ENCODE results near the gene GDI1. TPM values are rescaled to one million over a fixed set of nuclear protein-coding genes. Genes with fewer than 3 reads are reported as not detected.

GDI1 gene
- total and polyA plus RNA-seq, 10 of the 15 experiments (the other 5 are each of a cell fraction or from before 2014, with no cell fraction given), result 0.92 to 102 (median 49.6) TPM

GRCh38 chrX:154482786-154483185 is 45.8 kb downstream of the GDI1 start:
- no peak overlapping the region for H3K4me2 ChIP-seq (ENCODE audit: control insufficient read depth, insufficient read depth)
- ChIA-PET SMC1A (ENCODE audit: uncharacterized antibody, unreplicated experiment) (interaction anchor here (0.6 kb wide), 1 partner anchor 26 kb away, joined by 3 read pairs; no protein-coding TSS in a partner anchor), RAD21 (ENCODE audit: unreplicated experiment) (no interaction called here), POLR2A (interaction anchor here (1.6 kb wide), 1 partner anchor 71 kb away, joined by 4 read pairs; no protein-coding TSS in a partner anchor), CTCF (interaction anchor here (0.9 kb wide), 1 partner anchor 109 kb away, joined by 4 read pairs; no protein-coding TSS in a partner anchor)
- peaks cover 0 to 2% of the 10 kb centered on the region in 2 experiments; a peak in 2 of 4 replicates for H3K36me3 ChIP-seq (ENCODE audit: control insufficient read depth in 2 of 2, insufficient read depth in 2 of 2, low read length in 1 of 2)
- no peak for DNase-seq (ENCODE audit: low read depth, low spot score)
- in situ Hi-C loops (cut with MboI) (no loop called here), intact Hi-C loops (cut with micrococcal nuclease; ENCODE audit: unreplicated experiment) (no loop called here)
- no peak for TF ChIP-seq ZBTB40 (IDR thresholded peaks at IDR 0.05; ENCODE audit: borderline replicate concordance)
- TF ChIP-seq IRF4 (IDR thresholded peaks at IDR 0.05; ENCODE audit: low read depth, low read length), result no peak
- no peak for TF ChIP-seq RB1 (IDR thresholded peaks at IDR 0.05; ENCODE audit: borderline replicate concordance)
- no peak for TF ChIP-seq MLLT1 (IDR thresholded peaks at IDR 0.05)
- H3K4me3 ChIP-seq, result no peak overlapping the region
- no peak for ATAC-seq
- H3K4me1 ChIP-seq (ENCODE audit: control insufficient read depth, insufficient read depth, low read length), result peaks cover 8% of the 10 kb centered on the region; the same call in 1 of the 2 replicates
- no peak for FAIRE-seq
- peaks cover 16% of the 10 kb centered on the region for H3K79me2 ChIP-seq (ENCODE audit: control insufficient read depth, insufficient read depth, low read length)
- H3K9me3 ChIP-seq (replicated peaks; ENCODE audit: control insufficient read depth, insufficient read depth, low read length), result no peaks in the 10 kb centered on the region; the same call in 2 of the 3 replicates
- H3K27ac ChIP-seq (ENCODE audit: control insufficient read depth, insufficient read depth), result no peak overlapping the region
- 48% methylated on average over 6 of the region's 7 CpGs for WGBS (ENCODE audit: insufficient coverage, insufficient replicate concordance, low lambda C conversion rate, missing lambda C conversion rate)
- no TSS peak for BruUV-seq (replicated peaks)
- H4K20me1 ChIP-seq (ENCODE audit: control insufficient read depth, insufficient read depth), result no peaks in the 10 kb centered on the region
- H3K9ac ChIP-seq (ENCODE audit: control insufficient read depth, insufficient read depth, low read length), result no peak overlapping the region
- no peak overlapping the region for H2AFZ ChIP-seq (ENCODE audit: control insufficient read depth, low read depth, low read length)
- no peaks in the 10 kb centered on the region for H3K27me3 ChIP-seq (replicated peaks in 1 of 2; ENCODE audit: control insufficient read depth in 2 of 2, insufficient read depth in 2 of 2, low read length in 1 of 2)
